Body of pancreas (tissue), 4 donors: Measurements from ENCODE around the gene FLNC. TPM values are rescaled to one million over a fixed set of nuclear protein-coding genes. Genes with fewer than 3 reads are reported as not detected.

Source experiments
- ATAC-seq: fragments of 150-250 bp; one replicate; pipeline ENCODE4 v1.9.1; 2016
- DNase-seq, 4 donors: peaks; one replicate each; pipeline ENCODE4 v3.0.0-alpha.2; 2019
- H3K27ac ChIP-seq, 4 donors: fragments of 200-600 bp; sonication (generic); 1 replicate in 3 of 4; 2 replicates in 1 of 4; pipeline versions ENCODE4 v1.5.1 to v1.6.1; 2016 to 2019; ENCODE audit warnings: mild to moderate bottlenecking in 1 of 4, mixed read lengths in 1 of 4, moderate library complexity in 1 of 4
- H3K27me3 ChIP-seq, 2 donors: fragments of 200-600 bp; sonication (generic); one replicate each; pipeline ENCODE4 v1.6.0; 2016; ENCODE audit warnings: mild to moderate bottlenecking in 1 of 2
- H3K36me3 ChIP-seq, 2 donors: fragments of 200-600 bp; sonication (generic); replicated peaks in 1 of 2; 2 replicates each; pipeline ENCODE4 v1.5.1; 2016; ENCODE audit warnings: low read depth in 2 of 2; ENCODE audit not compliant: insufficient read depth in 1 of 2
- H3K4me1 ChIP-seq: fragments of 200-600 bp; sonication (generic); one replicate; pipeline ENCODE4 v1.6.0; 2016
- H3K4me3 ChIP-seq, 2 donors: fragments of 200-600 bp; sonication (generic); 1 replicate in 1 of 2; 2 replicates in 1 of 2; pipeline ENCODE4 v1.5.1; 2016 to 2019
- H3K9me3 ChIP-seq, 3 donors: fragments of 200-600 bp; sonication (generic); 1 replicate in 2 of 3; 2 replicates in 1 of 3; pipeline ENCODE4 v1.5.1; 2016
- CTCF ChIP-seq, 7 experiments: fragments of 450-650 bp in 4 of 7; fragments of 200-600 bp in 3 of 7; sonication (generic) in 3 of 7; IDR thresholded peaks; one replicate each; pipeline ENCODE4 v1.5.1; 2016 to 2019; ENCODE audit warnings: antibody characterized with exemption in 7 of 7
- POLR2A ChIP-seq, 3 donors: fragments of 450-650 bp; IDR thresholded peaks; one replicate each; pipeline ENCODE4 v1.6.1; 2016; ENCODE audit warnings: antibody characterized with exemption in 3 of 3, mild to moderate bottlenecking in 2 of 3
- WGBS, 2 donors: methylation state at CpG; one replicate each; pipeline ENCODE4 v1.1.5; 2017; 5-methylcytosine and 5-hydroxymethylcytosine counted together
- intact Hi-C: fragments of 100-400 bp; cut with DNase I; formaldehyde crosslinking; loops from one replicate; pipeline ENCODE4 v1.15.1; 2023
- total RNA-seq, 2 donors: library from RNA; depleted of rRNA; stranded (reverse); fragments of >200 nt; gene quantifications; one replicate each; pipeline ENCODE4 v1.1.0, GENCODE V29; 2016

FLNC gene
- total RNA-seq, 2 donors from 2014 or later: 1.8 to 4.0 TPM

- H3K36me3 ChIP-seq: no peaks in the 10 kb centered on the region
- H3K9me3 ChIP-seq: no peaks in the 10 kb centered on the region
- TF ChIP-seq POLR2A (IDR thresholded peaks at IDR 0.05): no peak
- TF ChIP-seq CTCF (IDR thresholded peaks at IDR 0.05): no peak
- H3K27ac ChIP-seq: no peak overlapping the region
- H3K4me1 ChIP-seq: peaks cover 10% of the 10 kb centered on the region
- intact Hi-C loops: loop anchor here (10.0 kb wide), 1 partner anchor 414 kb away; the partner anchor contains the start of gene METTL2B
- no peak overlapping the region for H3K4me3 ChIP-seq
- WGBS, 2 donors: 60 to 69% methylated on average over 6 to 11 of the region's 11 CpGs
- no peak for DNase-seq
- H3K27me3 ChIP-seq: peaks cover 0 to 12% of the 10 kb centered on the region in 2 donors
- ATAC-seq: no peak
These were observed 58.5 kb downstream of the FLNC start for GRCh38 chr7:128888756-128889095.

- TF ChIP-seq POLR2A (IDR thresholded peaks at IDR 0.05) (no peak), CTCF (IDR thresholded peaks at IDR 0.05) (no peak)
- no peak for ATAC-seq
- 56% methylated on average over 7 to 8 of the region's 8 CpGs for WGBS, 2 donors
These were observed 58.9 kb downstream of the FLNC start for GRCh38 chr7:128889121-128889520.

GRCh38 chr7:128890306-128891109, 60.3 kb downstream of the FLNC start:
- WGBS, 2 donors: 29 to 51% methylated on average over 22 to 40 of the region's 67 CpGs
- DNase-seq (no peak), ATAC-seq (peak; percentile 20)
- H3K27ac ChIP-seq: no peak overlapping the region
- H3K36me3 ChIP-seq: no peaks in the 10 kb centered on the region
- peaks cover 8% of the 10 kb centered on the region for H3K4me1 ChIP-seq
- intact Hi-C loops: no loop called here
- H3K9me3 ChIP-seq: no peaks in the 10 kb centered on the region
- peaks cover 0 to 12% of the 10 kb centered on the region in 2 donors for H3K27me3 ChIP-seq
- no peak for TF ChIP-seq POLR2A (IDR thresholded peaks at IDR 0.05)
- no peak for TF ChIP-seq CTCF (IDR thresholded peaks at IDR 0.05)
- peak overlapping the region in 1 of 2 donors; percentile 2 for H3K4me3 ChIP-seq

More at GRCh38 chr7:128889121-128889520, 58.9 kb downstream of the FLNC start:
- H3K4me3 ChIP-seq: no peak overlapping the region
- no peaks in the 10 kb centered on the region for H3K36me3 ChIP-seq
- no peaks in the 10 kb centered on the region for H3K9me3 ChIP-seq
- H3K27me3 ChIP-seq: peaks cover 0 to 12% of the 10 kb centered on the region in 2 donors
- DNase-seq: no peak
- intact Hi-C loops: loop anchor here (10.0 kb wide), 1 partner anchor 414 kb away; the partner anchor contains the start of gene METTL2B
- H3K4me1 ChIP-seq: peaks cover 8% of the 10 kb centered on the region
- H3K27ac ChIP-seq: no peak overlapping the region

GRCh38 chr7:128891110-128891941, 61.1 kb downstream of the FLNC start:
- Histone ChIP-seq H3K27me3 (peaks cover 0 to 12% of the 10 kb centered on the region in 2 donors), H3K27ac (no peak overlapping the region), H3K36me3 (no peaks in the 10 kb centered on the region), H3K9me3 (no peaks in the 10 kb centered on the region), H3K4me3 (peak overlapping the region in 1 of 2 donors; percentile 2), H3K4me1 (peaks cover 8% of the 10 kb centered on the region)
- intact Hi-C loops: no loop called here
- WGBS, 2 donors: 17 to 68% methylated on average over 4 to 34 of the region's 41 CpGs
- TF ChIP-seq POLR2A (IDR thresholded peaks at IDR 0.05) (no peak), CTCF (IDR thresholded peaks at IDR 0.05) (peak in 1 of 7 experiments; percentile 4)
- ATAC-seq: peak; percentile 39
- DNase-seq: peak in 2 of 4 donors; percentile 14 to 19
